Body of pancreas (tissue), 4 donors: ENCODE results near the gene PLVAP. TPM values are rescaled to one million over a fixed set of nuclear protein-coding genes. Genes with fewer than 3 reads are reported as not detected.

Source experiments
- ATAC-seq: fragments of 150-250 bp; one replicate; pipeline ENCODE4 v1.9.1; 2016
- DNase-seq, 4 donors: peaks; one replicate each; pipeline ENCODE4 v3.0.0-alpha.2; 2019
- H3K27ac ChIP-seq, 4 donors: fragments of 200-600 bp; sonication (generic); 1 replicate in 3 of 4; 2 replicates in 1 of 4; pipeline versions ENCODE4 v1.5.1 to v1.6.1; 2016 to 2019; ENCODE audit warnings: mild to moderate bottlenecking in 1 of 4, mixed read lengths in 1 of 4, moderate library complexity in 1 of 4
- H3K27me3 ChIP-seq, 2 donors: fragments of 200-600 bp; sonication (generic); one replicate each; pipeline ENCODE4 v1.6.0; 2016; ENCODE audit warnings: mild to moderate bottlenecking in 1 of 2
- H3K36me3 ChIP-seq, 2 donors: fragments of 200-600 bp; sonication (generic); replicated peaks in 1 of 2; 2 replicates each; pipeline ENCODE4 v1.5.1; 2016; ENCODE audit warnings: low read depth in 2 of 2; ENCODE audit not compliant: insufficient read depth in 1 of 2
- H3K4me1 ChIP-seq: fragments of 200-600 bp; sonication (generic); one replicate; pipeline ENCODE4 v1.6.0; 2016
- H3K4me3 ChIP-seq, 2 donors: fragments of 200-600 bp; sonication (generic); 1 replicate in 1 of 2; 2 replicates in 1 of 2; pipeline ENCODE4 v1.5.1; 2016 to 2019
- H3K9me3 ChIP-seq, 3 donors: fragments of 200-600 bp; sonication (generic); 1 replicate in 2 of 3; 2 replicates in 1 of 3; pipeline ENCODE4 v1.5.1; 2016
- CTCF ChIP-seq, 7 experiments: fragments of 450-650 bp in 4 of 7; fragments of 200-600 bp in 3 of 7; sonication (generic) in 3 of 7; IDR thresholded peaks; one replicate each; pipeline ENCODE4 v1.5.1; 2016 to 2019; ENCODE audit warnings: antibody characterized with exemption in 7 of 7
- POLR2A ChIP-seq, 3 donors: fragments of 450-650 bp; IDR thresholded peaks; one replicate each; pipeline ENCODE4 v1.6.1; 2016; ENCODE audit warnings: antibody characterized with exemption in 3 of 3, mild to moderate bottlenecking in 2 of 3
- WGBS, 2 donors: methylation state at CpG; one replicate each; pipeline ENCODE4 v1.1.5; 2017; 5-methylcytosine and 5-hydroxymethylcytosine counted together
- intact Hi-C: fragments of 100-400 bp; cut with DNase I; formaldehyde crosslinking; loops from one replicate; pipeline ENCODE4 v1.15.1; 2023
- total RNA-seq, 2 donors: library from RNA; depleted of rRNA; stranded (reverse); fragments of >200 nt; gene quantifications; one replicate each; pipeline ENCODE4 v1.1.0, GENCODE V29; 2016

PLVAP gene
- total RNA-seq, 2 donors from 2014 or later = 37.9 to 49.8 TPM

DNA sequence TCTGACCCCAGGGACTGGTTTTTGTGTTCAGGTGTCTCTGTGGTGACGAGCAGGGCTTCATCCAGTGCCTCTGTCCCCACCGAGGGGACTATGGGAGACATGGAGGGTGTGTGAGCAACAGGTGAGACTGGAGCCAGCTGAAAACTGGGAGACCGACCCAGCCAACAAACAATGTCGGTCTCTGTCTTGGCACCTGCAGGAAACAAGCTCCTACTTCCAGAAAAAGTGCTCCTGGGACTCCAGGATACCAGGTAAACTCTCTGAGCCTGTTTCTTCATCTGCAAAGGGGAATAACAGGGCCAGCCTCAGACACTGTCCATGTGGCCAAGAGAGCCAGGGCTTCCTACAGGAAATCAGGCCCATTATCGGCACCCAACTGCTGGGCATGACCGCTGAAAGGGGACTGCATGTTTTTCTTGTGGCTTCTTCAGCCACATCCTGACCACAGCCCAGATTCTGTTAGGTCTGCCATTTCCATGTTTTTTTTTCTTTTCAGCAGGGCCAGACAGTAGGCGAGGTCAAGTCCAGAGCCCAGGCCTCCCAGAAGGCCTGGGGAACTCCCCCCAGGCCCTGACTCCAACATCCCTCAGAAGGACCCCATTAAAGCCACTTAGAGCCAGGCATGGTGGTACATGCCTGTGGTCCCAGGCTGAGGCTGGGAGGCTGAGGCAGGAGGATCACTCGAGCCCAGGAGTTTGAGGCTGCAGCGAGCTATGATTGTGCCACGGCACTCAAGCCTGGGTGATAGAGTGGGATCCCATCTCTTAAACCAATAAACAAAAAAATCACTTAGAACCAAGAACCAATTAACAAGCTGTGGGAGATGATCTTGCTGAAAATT is 29.1 kb upstream of the PLVAP start:
- Histone ChIP-seq H3K4me1 (no peaks in the 10 kb centered on the region), H3K4me3 (no peak overlapping the region), H3K27ac (peak overlapping the region in 3 of 4 donors; percentile 48 to 73 (median 60)), H3K27me3 (no peaks in the 10 kb centered on the region), H3K36me3 (no peaks in the 10 kb centered on the region), H3K9me3 (no peaks in the 10 kb centered on the region)
- intact Hi-C loops = no loop called here
- TF ChIP-seq POLR2A (IDR thresholded peaks at IDR 0.05) (no peak), CTCF (IDR thresholded peaks at IDR 0.05) (no peak)
- 68 to 86% methylated on average over 6 to 10 of the region's 10 CpGs for WGBS, 2 donors
- DNase-seq (peak in 1 of 4 donors; percentile 8), ATAC-seq (no peak)

- Histone ChIP-seq H3K27me3 (no peaks in the 10 kb centered on the region), H3K9me3 (no peaks in the 10 kb centered on the region), H3K4me1 (no peaks in the 10 kb centered on the region), H3K36me3 (no peaks in the 10 kb centered on the region), H3K27ac (peak within 1 kb of the TSS in 3 of 4 donors; percentile 48 to 73 (median 60)), H3K4me3 (no peak within 1 kb of the TSS)
- intact Hi-C loops = no loop called here
- TF ChIP-seq CTCF (IDR thresholded peaks at IDR 0.05) (no peak), POLR2A (IDR thresholded peaks at IDR 0.05) (peak in 1 of 3 donors; percentile 37)
- ATAC-seq (peak; percentile 85), DNase-seq (peak; percentile 32 to 72 (median 61))
- WGBS, 2 donors = 54 to 75% methylated on average over 11 to 18 of the region's 18 CpGs
Measured at GRCh38 chr19:17405250-17406045, 28.3 kb upstream of the PLVAP start, which contains the start of gene BST2. BST2 (minus strand) TSS chr19:17405630; CDS start chr19:17405575, 55 bp downstream.

- Histone ChIP-seq H3K36me3 (no peaks in the 10 kb centered on the region), H3K4me1 (no peaks in the 10 kb centered on the region), H3K27me3 (no peaks in the 10 kb centered on the region), H3K9me3 (no peaks in the 10 kb centered on the region), H3K4me3 (no peak overlapping the region), H3K27ac (peak overlapping the region in 3 of 4 donors; percentile 48 to 73 (median 60))
- intact Hi-C loops = no loop called here
- TF ChIP-seq POLR2A (IDR thresholded peaks at IDR 0.05) = no peak
- TF ChIP-seq CTCF (IDR thresholded peaks at IDR 0.05) = no peak
- ATAC-seq = no peak
- no peak for DNase-seq
- 68 to 69% methylated on average over 6 to 7 of the region's 7 CpGs for WGBS, 2 donors
Measured at GRCh38 chr19:17404621-17405249, 27.6 kb upstream of the PLVAP start.

- WGBS, 2 donors = 61 to 80% methylated on average over 6 of the region's 6 CpGs
- H3K27me3 ChIP-seq = no peaks in the 10 kb centered on the region
- no peak for TF ChIP-seq CTCF (IDR thresholded peaks at IDR 0.05)
- TF ChIP-seq POLR2A (IDR thresholded peaks at IDR 0.05) = no peak
- H3K4me3 ChIP-seq = no peak overlapping the region
- H3K9me3 ChIP-seq = no peaks in the 10 kb centered on the region
- no peaks in the 10 kb centered on the region for H3K36me3 ChIP-seq
- ATAC-seq (no peak), DNase-seq (no peak)
- H3K27ac ChIP-seq = no peak overlapping the region
- intact Hi-C loops = no loop called here
- no peaks in the 10 kb centered on the region for H3K4me1 ChIP-seq
Measured at GRCh38 chr19:17404015-17404414, 26.9 kb upstream of the PLVAP start.
